Measurements from ENCODE around the gene IFNB1. TPM values are rescaled to one million over a fixed set of nuclear protein-coding genes. Genes with fewer than 3 reads are reported as not detected.

Gene IFNB1
- total RNA-seq = not detected in 2 replicates

DNA sequence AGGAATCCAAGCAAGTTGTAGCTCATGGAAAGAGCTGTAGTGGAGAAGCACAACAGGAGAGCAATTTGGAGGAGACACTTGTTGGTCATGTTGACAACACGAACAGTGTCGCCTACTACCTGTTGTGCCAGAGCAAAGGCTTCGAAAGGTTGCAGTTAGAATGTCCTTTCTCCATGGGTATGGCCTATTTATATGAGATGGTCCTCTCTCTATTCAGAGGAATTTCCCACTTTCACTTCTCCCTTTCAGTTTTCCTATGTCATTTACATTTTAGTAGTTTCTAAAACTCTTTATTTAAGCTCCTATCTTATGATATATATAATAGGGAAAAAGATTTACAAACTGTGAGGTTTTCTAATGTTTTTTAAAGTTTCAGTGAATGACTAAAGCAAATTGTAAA is at the start of gene IFNB1:
Gene IFNB1, minus strand, starts transcription at position 162 of the 400 bp plus-strand sequence. Its CDS starts 73 bp downstream, at position 89.

DNA sequence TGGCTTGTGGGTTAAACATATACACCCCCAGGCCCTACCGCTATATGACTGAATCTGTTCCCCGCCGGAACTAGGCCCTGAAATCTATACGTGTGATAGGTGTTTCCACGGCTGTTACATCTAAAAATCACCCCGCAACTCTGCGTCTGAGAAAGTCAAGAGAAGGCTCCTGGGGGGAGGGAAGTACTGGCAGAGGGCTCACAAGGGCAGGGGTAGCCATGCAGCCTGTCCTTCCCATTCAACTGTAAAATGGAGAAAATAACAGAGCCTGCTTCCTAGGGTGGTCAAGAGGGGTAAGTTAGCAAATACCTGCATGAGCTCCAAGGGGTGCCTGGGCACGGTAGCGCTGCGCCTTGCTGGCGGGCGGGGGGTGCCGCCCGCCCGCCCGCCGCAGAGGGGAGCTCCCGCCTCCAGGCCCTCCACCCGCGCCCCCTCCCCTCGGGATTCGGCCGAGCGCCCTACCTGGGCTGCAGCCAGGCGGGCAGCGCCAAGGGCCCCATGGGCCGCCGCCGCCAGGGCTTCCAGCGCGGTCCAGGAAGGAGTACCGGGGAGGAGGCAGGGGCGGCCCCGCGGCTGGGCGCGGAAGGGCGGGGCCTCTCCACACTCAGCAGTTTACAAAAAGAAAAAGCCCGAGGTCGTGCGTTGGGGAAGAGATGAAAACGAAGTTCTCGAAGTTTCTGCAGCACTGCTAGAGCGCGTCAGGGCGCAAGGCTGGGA is 46.5 kb downstream of the IFNB1 start, which contains the start of gene HACD4:
Gene HACD4, minus strand, starts transcription at position 550 of the 717 bp plus-strand sequence. Its CDS starts 50 bp downstream, at position 500.

Other genes with a start within 250 kb of the IFNB1 start
- gene HACD4, start 46.3 kb downstream of the IFNB1 start, total RNA-seq = under 0.01 and 0.17 TPM in 2 replicates
- gene IFNW1, start 63.9 kb upstream of the IFNB1 start, total RNA-seq = not detected in 2 replicates
- not detected in 2 replicates for gene IFNA21, start 88.7 kb upstream of the IFNB1 start, total RNA-seq
- gene IFNA4, start 109.6 kb upstream of the IFNB1 start, total RNA-seq = not detected in 2 replicates
- not detected in 2 replicates for gene IFNA7, start 124.3 kb upstream of the IFNB1 start, total RNA-seq
- not detected in 2 replicates for gene IFNA10, start 129.2 kb upstream of the IFNB1 start, total RNA-seq
- not detected in 2 replicates for gene IFNA16, start 139.4 kb upstream of the IFNB1 start, total RNA-seq
- not detected in 2 replicates for gene IFNA17, start 150.3 kb upstream of the IFNB1 start, total RNA-seq
- not detected in 2 replicates for gene IFNA14, start 162.1 kb upstream of the IFNB1 start, total RNA-seq
- 0.09 TPM in 1 of 2 replicates, not detected in the other for gene IFNA5, start 227.4 kb upstream of the IFNB1 start, total RNA-seq

Measured in dermis lymphatic vessel endothelial cell (primary cell).